PC-3 (cell line): ENCODE data around the gene AP5Z1. TPM values are rescaled to one million over a fixed set of nuclear protein-coding genes. Genes with fewer than 3 reads are reported as not detected.

ENCODE experiments used
- ATAC-seq: fragments of 200-7000 bp; cut with Tn5 transposase; 2 replicates; pipeline ENCODE4 v1.9.1; 2020; ENCODE audit warnings: mild to moderate bottlenecking, moderate library complexity
- BruUV-seq: library from RNA; stranded (reverse); fragments of 400-500 nt; replicated peaks from 2 replicates; lab custom pipeline; 2021; lab: Mats Ljungman, UMichigan
- CTCF ChIA-PET: fragments of 300-600 bp; sonication (Branson Sonifier 250); formaldehyde crosslinking; loops from one replicate; lab custom pipeline; 2022; ENCODE audit warnings: antibody characterized with exemption; lab: Charles Lee
- POLR2A ChIA-PET: fragments of 300-600 bp; sonication (Branson Sonifier 250); formaldehyde crosslinking; loops from one replicate; lab custom pipeline; 2022; ENCODE audit warnings: antibody characterized with exemption; ENCODE audit not compliant: unreplicated experiment; lab: Charles Lee
- DNase-seq: peaks from one replicate; pipeline ENCODE4 v3.0.0-alpha.2; 2015
- H2AFZ ChIP-seq: fragments of 300-600 bp; sonication (generic); 2 replicates; pipeline ENCODE4 v1.6.0; 2016; ENCODE audit warnings: antibody characterized with exemption, low read length
- H3F3A ChIP-seq: fragments of 300-600 bp; sonication (generic); one replicate; pipeline ENCODE4 v1.6.0; 2017; ENCODE audit warnings: antibody characterized with exemption, low read length, control low read depth, mild to moderate bottlenecking; ENCODE audit not compliant: unreplicated experiment
- H3K27ac ChIP-seq: fragments of 300-600 bp; sonication (generic); 2 replicates; pipeline ENCODE4 v1.5.1; 2016; ENCODE audit warnings: mild to moderate bottlenecking, low read length
- H3K27me3 ChIP-seq: fragments of 300-600 bp; sonication (generic); 2 replicates; pipeline ENCODE4 v1.6.1; 2016; ENCODE audit warnings: low read length, mixed read lengths
- H3K36me3 ChIP-seq: fragments of 300-600 bp; sonication (generic); 2 replicates; pipeline ENCODE4 v1.6.1; 2016; ENCODE audit warnings: low read depth, mixed run types, low read length, mixed read lengths
- H3K4me1 ChIP-seq: fragments of 300-600 bp; sonication (generic); 2 replicates; pipeline ENCODE4 v1.5.1; 2016; ENCODE audit warnings: low read length; ENCODE audit not compliant: insufficient read depth
- H3K4me2 ChIP-seq: fragments of 300-600 bp; sonication (generic); 2 replicates; pipeline ENCODE4 v1.6.0; 2016; ENCODE audit warnings: low read length
- H3K4me3 ChIP-seq: fragments of 300-600 bp; sonication (generic); 2 replicates; pipeline ENCODE4 v1.5.1; 2016; ENCODE audit warnings: mild to moderate bottlenecking, low read length, mixed read lengths
- H3K79me2 ChIP-seq: fragments of 300-600 bp; sonication (generic); 2 replicates; pipeline ENCODE4 v1.6.1; 2017; ENCODE audit warnings: low read length, mixed read lengths
- H3K9ac ChIP-seq: fragments of 300-600 bp; sonication (generic); 2 replicates; pipeline ENCODE4 v1.6.0; 2016; ENCODE audit warnings: mild to moderate bottlenecking, low read length
- H3K9me2 ChIP-seq: fragments of 300-600 bp; sonication (generic); replicated peaks from 2 replicates; pipeline ENCODE4 v1.6.1; 2016; ENCODE audit warnings: mixed run types, low read length, mixed read lengths
- H3K9me3 ChIP-seq: fragments of 300-600 bp; sonication (generic); 2 replicates; pipeline ENCODE4 v1.6.1; 2016; ENCODE audit warnings: low read length, mixed read lengths
- H4K20me1 ChIP-seq: fragments of 300-600 bp; sonication (generic); 2 replicates; pipeline ENCODE4 v1.6.1; 2016; ENCODE audit warnings: low read length, mixed read lengths
- CTCF ChIP-seq: fragments of 300-600 bp; sonication (generic); conservative IDR thresholded peaks from 2 replicates; pipeline ENCODE4 v1.5.1; 2017; ENCODE audit warnings: antibody characterized with exemption, low read depth, mild to moderate bottlenecking, low read length
- EZH2 ChIP-seq: fragments of 300-600 bp; sonication (generic); IDR thresholded peaks from one replicate; pipeline ENCODE4 v1.6.1; 2017; ENCODE audit warnings: antibody characterized with exemption, mild to moderate bottlenecking, low read length; ENCODE audit not compliant: unreplicated experiment
- EZH2phosphoT487 ChIP-seq: fragments of 300-600 bp; sonication (generic); IDR thresholded peaks from 2 replicates; pipeline ENCODE4 v1.6.1; 2018; ENCODE audit warnings: mild to moderate bottlenecking, antibody characterized with exemption, low read length, borderline replicate concordance
- intact Hi-C: fragments of 100-400 bp; cut with micrococcal nuclease; formaldehyde crosslinking; loops from 2 replicates; pipeline ENCODE4 v1.9.0; 2023
- total RNA-seq: library from RNA; depleted of rRNA; stranded (reverse); fragments of >200 nt; gene quantifications from 2 replicates; pipeline ENCODE4 v1.2.3, GENCODE V29; 2014

The AP5Z1 gene
- total RNA-seq, 1 experiment from 2014 or later = 36.6 TPM

GRCh38 chr7:4819560-4820404, 44.4 kb downstream of the AP5Z1 start:
- no TSS peak for BruUV-seq
- CTCF ChIA-PET = no interaction called here
- H3K27me3 ChIP-seq = no peaks in the 10 kb centered on the region
- no peaks in the 10 kb centered on the region for H3K9me3 ChIP-seq
- no peak for ATAC-seq
- H4K20me1 ChIP-seq = no peaks in the 10 kb centered on the region
- H2AFZ ChIP-seq = no peak overlapping the region
- no peak overlapping the region for H3K4me3 ChIP-seq
- intact Hi-C loops = no loop called here
- no peak overlapping the region for H3K4me2 ChIP-seq
- no peaks in the 10 kb centered on the region for H3K36me3 ChIP-seq
- TF ChIP-seq EZH2 (no peak), CTCF (no peak), EZH2phosphoT487 (no peak)
- no peak overlapping the region for H3K9ac ChIP-seq
- H3K27ac ChIP-seq = no peak overlapping the region
- no peaks in the 10 kb centered on the region for H3K9me2 ChIP-seq
- H3K4me1 ChIP-seq = no peaks in the 10 kb centered on the region
- H3K79me2 ChIP-seq = no peaks in the 10 kb centered on the region
- POLR2A ChIA-PET = no interaction called here
- DNase-seq = no peak
- no peaks in the 10 kb centered on the region for H3F3A ChIP-seq

DNA sequence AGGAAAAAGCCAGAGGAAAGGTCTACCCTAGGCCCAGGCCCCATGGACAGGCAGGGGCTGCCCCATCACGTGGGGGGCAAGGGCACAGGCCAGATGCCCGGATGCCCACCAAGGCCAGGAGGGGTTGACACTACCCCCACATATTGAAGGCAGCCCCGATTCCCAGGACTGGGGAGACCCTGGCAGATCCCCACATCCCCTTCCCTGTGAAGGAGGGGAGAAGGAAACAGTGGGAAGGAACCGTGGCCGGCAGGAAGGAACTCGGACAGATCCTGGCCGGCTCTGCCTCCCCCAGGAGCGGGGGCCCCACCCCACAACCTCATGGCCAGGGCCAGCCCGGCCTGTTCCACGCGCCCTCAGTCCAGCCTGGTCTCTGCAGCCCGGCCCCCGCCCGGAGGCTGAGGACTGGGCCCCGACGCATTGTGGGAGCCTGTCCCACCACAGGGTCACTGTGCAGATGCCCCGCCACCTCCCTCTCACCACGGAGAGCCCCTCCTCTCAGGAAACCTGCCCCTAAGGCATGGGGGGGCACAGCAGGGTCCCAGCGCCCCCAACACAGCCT, 45.1 kb downstream of the AP5Z1 start:
- no TSS peak for BruUV-seq
- no peak for TF ChIP-seq EZH2
- TF ChIP-seq CTCF = no peak
- TF ChIP-seq EZH2phosphoT487 = no peak
- Histone ChIP-seq H3K79me2 (no peaks in the 10 kb centered on the region), H3K9ac (no peak overlapping the region), H3K27ac (no peak overlapping the region), H3F3A (no peaks in the 10 kb centered on the region), H3K4me1 (no peaks in the 10 kb centered on the region), H3K4me2 (no peak overlapping the region), H3K36me3 (no peaks in the 10 kb centered on the region), H3K9me2 (no peaks in the 10 kb centered on the region), H2AFZ (no peak overlapping the region), H4K20me1 (no peaks in the 10 kb centered on the region), H3K4me3 (no peak overlapping the region), H3K27me3 (no peaks in the 10 kb centered on the region), H3K9me3 (no peaks in the 10 kb centered on the region)
- ATAC-seq (no peak), DNase-seq (no peak)
- POLR2A ChIA-PET = no interaction called here
- intact Hi-C loops = no loop called here
- CTCF ChIA-PET = no interaction called here

- ATAC-seq (no peak), DNase-seq (no peak)
- no peak overlapping the region for H2AFZ ChIP-seq
- no peak overlapping the region for H3K4me3 ChIP-seq
- no peak overlapping the region for H3K9ac ChIP-seq
- no TSS peak for BruUV-seq
- TF ChIP-seq EZH2 (no peak), EZH2phosphoT487 (no peak), CTCF (no peak)
- H3K9me3 ChIP-seq = no peaks in the 10 kb centered on the region
- H3K9me2 ChIP-seq = no peaks in the 10 kb centered on the region
- no peaks in the 10 kb centered on the region for H3K4me1 ChIP-seq
- no peaks in the 10 kb centered on the region for H3K27me3 ChIP-seq
- no peak overlapping the region for H3K4me2 ChIP-seq
- ChIA-PET POLR2A (no interaction called here), CTCF (no interaction called here)
- H3K27ac ChIP-seq = no peak overlapping the region
- H4K20me1 ChIP-seq = no peaks in the 10 kb centered on the region
- intact Hi-C loops = no loop called here
- no peaks in the 10 kb centered on the region for H3F3A ChIP-seq
- H3K36me3 ChIP-seq = no peaks in the 10 kb centered on the region
- H3K79me2 ChIP-seq = no peaks in the 10 kb centered on the region
Measured at GRCh38 chr7:4820967-4821471, 45.6 kb downstream of the AP5Z1 start.
